HepG2 (cell line): ENCODE measurements around the gene ADCY6.

Experiments used
- AFF4 ChIP-seq: sonication (generic); formaldehyde crosslinking; IDR thresholded peaks from 2 replicates; pipeline ENCODE4 v1.4.0; 2020; ENCODE audit warnings: missing genetic modification reagents
- ATF1 ChIP-seq: IDR thresholded peaks from 2 replicates; pipeline ENCODE4 v1.6.1; 2016; ENCODE audit warnings: mild to moderate bottlenecking, control low read depth
- CHD4 ChIP-seq: fragments of 200-600 bp; sonication (generic); IDR thresholded peaks from 2 replicates; pipeline ENCODE4 v1.7.0; 2017; ENCODE audit warnings: mild to moderate bottlenecking, low read length, borderline replicate concordance
- CTCF ChIP-seq: sonication (generic); formaldehyde crosslinking; IDR thresholded peaks from 2 replicates; pipeline ENCODE4 v1.5.0; 2020; ENCODE audit warnings: mild to moderate bottlenecking, missing genetic modification reagents, moderate library complexity
- ESRRA ChIP-seq: sonication (generic); formaldehyde crosslinking; IDR thresholded peaks from 2 replicates; pipeline ENCODE4 v1.5.1; 2020; ENCODE audit warnings: mild to moderate bottlenecking, low read depth, missing genetic modification reagents
- GATAD2A ChIP-seq: IDR thresholded peaks from 2 replicates; pipeline ENCODE4 v1.6.1; 2016
- GTF2F1 ChIP-seq: fragments of 150-350 bp; IDR thresholded peaks from 2 replicates; pipeline ENCODE4 v1.6.1; 2014; ENCODE audit warnings: low read length
- HOXA7 ChIP-seq: sonication (generic); formaldehyde crosslinking; IDR thresholded peaks from 2 replicates; pipeline ENCODE4 v1.8.1; 2022; ENCODE audit warnings: mild to moderate bottlenecking, missing genetic modification reagents, moderate library complexity
- JUN ChIP-seq: sonication (generic); formaldehyde crosslinking; IDR thresholded peaks from 2 replicates; pipeline ENCODE4 v1.4.0; 2020; ENCODE audit warnings: mild to moderate bottlenecking, missing genetic modification reagents
- KDM5A ChIP-seq: fragments of 200-600 bp; sonication (generic); IDR thresholded peaks from 2 replicates; pipeline ENCODE4 v1.7.0; 2018; ENCODE audit warnings: antibody characterized with exemption, mild to moderate bottlenecking, low read length, borderline replicate concordance
- MAX ChIP-seq: IDR thresholded peaks from 2 replicates; pipeline ENCODE4 v1.6.1; 2012; ENCODE audit warnings: inconsistent platforms
- POLR2A ChIP-seq, 2 experiments: IDR thresholded peaks; 2 replicates each; pipeline ENCODE4 v1.6.1; 2011; ENCODE audit warnings: low read depth in 2 of 2, low read length in 2 of 2, mild to moderate bottlenecking in 1 of 2, moderate library complexity in 1 of 2; ENCODE audit not compliant: insufficient read depth in 1 of 2
- POLR2AphosphoS5 ChIP-seq: IDR thresholded peaks from 2 replicates; pipeline ENCODE4 v1.6.1; 2012; ENCODE audit warnings: low read depth, low read length
- ZBTB49 ChIP-seq: sonication (generic); formaldehyde crosslinking; IDR thresholded peaks from 2 replicates; pipeline ENCODE4 v1.4.0; 2020; ENCODE audit warnings: missing genetic modification reagents, borderline replicate concordance

- TF ChIP-seq CTCF (CRISPR knock-in tag) (no peak), ATF1 (no peak), MAX (no peak), ESRRA (no peak), HOXA7 (CRISPR knock-in tag) (no peak), AFF4 (no peak), POLR2A (IDR thresholded peaks at IDR 0.05; ENCODE audit: insufficient read depth in 1 of 2, low read depth in 2 of 2, low read length in 2 of 2) (no peak), POLR2AphosphoS5 (no peak), GATAD2A (CRISPR knock-in tag) (no peak), CHD4 (no peak), KDM5A (no peak), ZBTB49 (no peak), GTF2F1 (no peak), JUN (CRISPR knock-in tag) (no peak)
These were observed 34.4 kb upstream of the ADCY6 start for GRCh38 chr12:48823281-48823680.
